Small intestine (tissue), 7 donors: ENCODE measurements around the gene VPS13D. TPM values are rescaled to one million over a fixed set of nuclear protein-coding genes. Genes with fewer than 3 reads are reported as not detected.

Experiments
- DNase-seq, 2 donors: peaks; one replicate each; pipeline versions ENCODE4 v3.0.0 to v3.0.0-alpha.2; 2013
- FAIRE-seq: peaks from 2 replicates; lab custom pipeline; 2012; peaks lifted over from hg19 to GRCh38; lab: Jason Lieb, UNC
- H3K27ac ChIP-seq, 3 donors: one replicate each; pipeline ENCODE4 v1.5.1; 2013; ENCODE audit warnings: low read length in 2 of 3, mild to moderate bottlenecking in 2 of 3, control low read depth in 1 of 3, inconsistent platforms in 1 of 3, low read depth in 1 of 3, moderate library complexity in 1 of 3
- H3K27me3 ChIP-seq, 3 donors: one replicate each; pipeline ENCODE4 v1.6.1; 2013; ENCODE audit warnings: low read length in 3 of 3, inconsistent platforms in 1 of 3; ENCODE audit not compliant: control insufficient read depth in 3 of 3, insufficient read depth in 3 of 3
- H3K36me3 ChIP-seq, 3 donors: one replicate each; pipeline ENCODE4 v1.6.1; 2013; ENCODE audit warnings: low read length in 3 of 3, inconsistent platforms in 1 of 3, low read depth in 1 of 3, mild to moderate bottlenecking in 1 of 3, moderate library complexity in 1 of 3; ENCODE audit not compliant: control insufficient read depth in 3 of 3, insufficient read depth in 2 of 3
- H3K4me1 ChIP-seq, 3 donors: one replicate each; pipeline ENCODE4 v1.6.1; 2013; ENCODE audit warnings: low read length in 2 of 3, inconsistent platforms in 1 of 3, low read depth in 1 of 3, mild to moderate bottlenecking in 1 of 3, moderate library complexity in 1 of 3; ENCODE audit not compliant: control insufficient read depth in 3 of 3, insufficient read depth in 2 of 3
- H3K4me3 ChIP-seq, 3 donors: one replicate each; pipeline ENCODE4 v1.5.1; 2013; ENCODE audit warnings: low read length in 3 of 3, control low read depth in 1 of 3, inconsistent platforms in 1 of 3, low read depth in 1 of 3, mild to moderate bottlenecking in 1 of 3, moderate library complexity in 1 of 3
- H3K9me3 ChIP-seq, 2 donors: one replicate each; pipeline ENCODE4 v1.6.1; 2013; ENCODE audit warnings: low read depth in 1 of 2, low read length in 1 of 2; ENCODE audit not compliant: control insufficient read depth in 2 of 2, insufficient read depth in 1 of 2
- WGBS, 3 donors: extraction: QIAGEN DNeasy Blood & Tissue Kit; methylation state at CpG; one replicate each; pipeline ENCODE4 v1.1.7; 2013; 5-methylcytosine and 5-hydroxymethylcytosine counted together
- polyA plus RNA-seq, 4 donors: library from polyadenylated mRNA; stranded (reverse) in 3 of 4; unstranded in 1 of 4; fragments of 200-250 nt in 3 of 4; fragments of 120-200 nt in 1 of 4; gene quantifications; one replicate each; pipeline versions ENCODE4 v1.2.1 to v1.2.3, GENCODE V29; 2013
- donor health status: healthy with polysubstance abuse.
- donor health status: control.
- donor health status: control.
- donor health status: Bipolar disorder and iron deficiency.
- donor health status: healthy.

The VPS13D gene
- polyA plus RNA-seq, 4 donors: 15.9 to 21.5 (median 17.7) TPM

DNA sequence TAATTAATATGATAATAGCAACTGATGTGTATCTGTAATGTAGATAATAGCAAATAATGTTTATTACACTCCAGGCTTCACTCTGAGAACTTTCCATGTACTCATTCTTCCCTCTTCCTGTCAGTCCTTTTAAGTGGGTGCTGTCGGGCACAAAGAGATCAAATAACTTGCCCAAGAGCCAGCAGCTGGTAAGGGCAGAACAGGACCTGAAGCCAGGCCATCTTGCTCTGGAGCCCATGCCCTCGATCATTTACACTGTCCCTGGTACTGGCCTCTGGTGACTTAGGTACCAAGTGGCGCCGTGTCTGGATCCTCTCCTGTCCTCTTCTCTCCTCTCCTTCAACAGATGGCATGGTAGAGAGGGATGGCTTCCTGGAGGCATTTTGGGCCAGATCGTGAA, 97.2 kb downstream of the VPS13D start:
- FAIRE-seq (no peak), DNase-seq (no peak)
- H3K4me1 ChIP-seq: no peaks in the 10 kb centered on the region
- H3K27me3 ChIP-seq: no peaks in the 10 kb centered on the region
- peaks cover 7 to 36% (median 18%) of the 10 kb centered on the region in 3 donors for H3K36me3 ChIP-seq
- H3K27ac ChIP-seq: no peak overlapping the region
- H3K4me3 ChIP-seq: no peak overlapping the region
- WGBS, 3 donors: 92 to 95% (median 93%) methylated on average over 5 of the region's 5 CpGs
- H3K9me3 ChIP-seq: no peaks in the 10 kb centered on the region

DNA sequence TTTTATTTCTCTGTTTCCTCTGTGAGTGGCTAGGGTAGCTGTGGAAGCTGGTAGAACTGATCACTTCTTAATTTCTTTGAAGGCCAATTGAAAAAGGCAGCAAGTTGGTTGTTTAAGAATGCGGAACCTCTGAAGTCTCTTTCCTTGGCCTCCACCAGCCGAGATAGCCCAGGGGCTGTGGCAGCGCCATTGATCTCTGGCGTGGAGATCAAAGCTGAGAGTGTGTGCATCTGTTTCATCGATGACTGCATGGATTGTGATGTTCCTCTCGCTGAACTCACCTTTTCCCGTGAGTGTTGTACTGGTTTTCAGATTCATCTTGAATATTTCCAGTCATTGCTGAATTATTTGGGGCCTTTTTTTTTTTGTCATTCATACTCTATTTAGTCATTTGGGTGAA, 97.7 kb downstream of the VPS13D start:
- H3K27me3 ChIP-seq: no peaks in the 10 kb centered on the region
- no peak overlapping the region for H3K27ac ChIP-seq
- H3K4me3 ChIP-seq: no peak overlapping the region
- no peak for DNase-seq
- H3K4me1 ChIP-seq: no peaks in the 10 kb centered on the region
- H3K36me3 ChIP-seq: peaks cover 7 to 34% (median 18%) of the 10 kb centered on the region in 3 donors
- no peak for FAIRE-seq
- no peaks in the 10 kb centered on the region for H3K9me3 ChIP-seq
- 91 to 97% (median 93%) methylated on average over 7 of the region's 7 CpGs for WGBS, 3 donors

DNA sequence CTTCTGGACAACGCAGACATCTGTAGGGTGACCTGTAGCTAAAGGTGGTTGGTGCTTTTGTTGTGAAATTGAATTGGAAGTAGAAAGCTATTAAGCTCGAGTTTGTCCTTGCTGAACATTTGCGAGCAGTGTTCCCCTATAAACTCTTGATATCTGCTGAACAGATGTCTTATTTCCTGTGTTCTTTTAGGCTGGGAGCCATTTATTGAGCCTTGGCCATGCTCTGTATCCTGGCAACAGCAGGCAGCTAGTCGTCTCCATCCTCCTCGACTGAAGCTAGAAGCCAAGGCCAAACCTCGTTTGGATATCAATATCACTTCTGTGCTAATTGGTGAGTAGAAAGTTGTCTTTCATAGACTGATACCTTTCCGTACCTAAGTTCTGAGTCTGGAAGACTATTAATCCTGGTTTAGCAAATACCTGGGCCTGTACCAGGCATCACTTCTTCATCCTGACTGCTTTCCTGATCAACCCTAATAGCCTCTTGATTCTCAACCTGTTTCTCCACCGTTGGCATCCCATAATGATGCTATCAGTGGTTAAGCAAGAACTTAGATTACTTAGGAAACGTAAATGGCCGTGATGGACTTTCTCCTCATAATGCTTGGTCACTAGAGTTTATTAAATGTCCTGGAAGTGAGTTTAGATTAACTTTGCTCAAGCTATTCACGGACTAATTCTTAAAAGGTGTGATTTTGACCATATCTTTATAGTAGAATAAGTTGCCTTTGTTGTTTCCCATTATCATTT, 103.4 kb downstream of the VPS13D start:
- H3K27me3 ChIP-seq: no peaks in the 10 kb centered on the region
- WGBS, 3 donors: 74 to 77% (median 76%) methylated on average over 11 of the region's 11 CpGs
- DNase-seq: peak in 1 of 2 donors; percentile 14
- FAIRE-seq: no peak
- H3K27ac ChIP-seq: no peak overlapping the region
- H3K9me3 ChIP-seq: no peaks in the 10 kb centered on the region
- H3K4me3 ChIP-seq: no peak overlapping the region
- H3K4me1 ChIP-seq: peaks cover 0 to 2% (median 0%) of the 10 kb centered on the region in 3 donors
- H3K36me3 ChIP-seq: peaks cover 7 to 26% (median 21%) of the 10 kb centered on the region in 3 donors

DNA sequence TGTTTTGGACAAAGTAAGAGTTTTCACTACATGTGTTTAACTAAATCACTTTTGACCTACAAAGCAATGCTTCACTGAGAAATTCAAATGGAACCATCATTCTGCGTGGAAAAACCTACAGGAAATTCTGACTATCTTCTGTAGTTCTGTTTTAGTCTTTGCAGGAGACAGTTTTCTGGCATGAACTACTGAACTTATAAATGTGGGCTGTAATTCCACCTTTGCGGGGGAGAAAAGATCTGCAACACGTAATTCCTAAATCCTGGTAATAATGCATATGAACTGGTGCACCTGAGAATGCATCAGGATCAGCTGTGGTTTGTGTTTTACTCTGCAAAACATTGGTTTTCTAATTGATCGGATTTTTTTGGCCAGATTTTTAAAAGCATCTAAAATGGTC, 106.0 kb downstream of the VPS13D start:
- Histone ChIP-seq H3K27ac (no peak overlapping the region), H3K27me3 (no peaks in the 10 kb centered on the region), H3K4me1 (peaks cover 0 to 16% (median 0%) of the 10 kb centered on the region in 3 donors), H3K4me3 (no peak overlapping the region), H3K9me3 (no peaks in the 10 kb centered on the region), H3K36me3 (peaks cover 7 to 25% (median 12%) of the 10 kb centered on the region in 3 donors)
- FAIRE-seq (no peak), DNase-seq (no peak)
- 92 to 100% (median 97%) methylated on average over 4 of the region's 4 CpGs for WGBS, 3 donors

DNA sequence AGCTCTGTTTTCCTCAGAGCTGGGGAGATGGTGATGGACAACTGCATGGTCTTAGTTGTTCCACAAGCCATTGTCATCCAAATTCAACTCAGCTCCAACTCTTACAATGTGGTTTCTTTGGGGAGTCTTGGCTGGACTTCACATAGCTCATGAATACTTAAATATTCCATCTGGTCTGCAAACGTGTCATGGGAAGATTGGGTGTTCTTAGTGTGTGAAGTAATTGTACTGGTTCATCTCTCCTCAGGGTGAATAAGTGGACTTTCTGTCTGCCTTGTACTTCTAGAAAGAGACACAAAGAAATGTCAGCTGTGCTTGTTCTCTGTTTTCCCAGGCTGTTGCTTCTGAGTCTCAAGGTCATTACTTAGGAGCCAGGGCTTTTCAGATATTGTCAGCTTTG, 106.6 kb downstream of the VPS13D start:
- Histone ChIP-seq H3K27ac (no peak overlapping the region), H3K27me3 (no peaks in the 10 kb centered on the region), H3K4me1 (peaks cover 0 to 16% (median 0%) of the 10 kb centered on the region in 3 donors), H3K36me3 (peaks cover 7 to 21% (median 12%) of the 10 kb centered on the region in 3 donors), H3K9me3 (no peaks in the 10 kb centered on the region), H3K4me3 (no peak overlapping the region)
- FAIRE-seq: no peak
- WGBS, 3 donors: 55 to 72% (median 69%) methylated on average over 1 of the region's 1 CpG
- no peak for DNase-seq

- no peak for DNase-seq
- Histone ChIP-seq H3K4me3 (no peak overlapping the region), H3K27ac (no peak overlapping the region), H3K4me1 (peaks cover 0 to 16% (median 0%) of the 10 kb centered on the region in 3 donors), H3K27me3 (no peaks in the 10 kb centered on the region), H3K9me3 (no peaks in the 10 kb centered on the region), H3K36me3 (peaks cover 13 to 29% (median 15%) of the 10 kb centered on the region in 3 donors)
- 84 to 98% (median 93%) methylated on average over 4 of the region's 4 CpGs for WGBS, 3 donors
- FAIRE-seq: no peak
These were observed 108.2 kb downstream of the VPS13D start for GRCh38 chr1:12338017-12338416.

DNA sequence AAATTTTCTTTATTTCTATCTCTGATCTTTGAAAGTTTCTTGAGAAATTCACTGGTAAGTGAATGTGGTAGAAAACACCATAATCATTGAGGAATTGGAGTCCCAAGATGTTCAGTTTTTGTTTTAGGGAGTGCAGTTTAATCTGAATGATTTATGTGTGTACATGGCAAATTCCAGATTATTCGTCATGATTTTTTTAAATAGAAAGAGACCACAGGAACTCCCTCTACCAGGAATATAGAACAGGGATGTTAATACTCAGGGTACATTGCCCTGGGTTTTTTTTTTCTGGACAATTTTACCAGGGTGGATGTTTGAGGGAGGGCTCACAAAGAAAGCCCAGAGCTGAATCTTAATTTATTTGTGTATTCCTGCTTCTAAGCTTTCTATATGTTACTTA, 109.0 kb downstream of the VPS13D start:
- Histone ChIP-seq H3K4me3 (no peak overlapping the region), H3K9me3 (no peaks in the 10 kb centered on the region), H3K27ac (no peak overlapping the region), H3K36me3 (peaks cover 13 to 25% (median 13%) of the 10 kb centered on the region in 3 donors), H3K4me1 (peaks cover 0 to 14% (median 0%) of the 10 kb centered on the region in 3 donors), H3K27me3 (no peaks in the 10 kb centered on the region)
- 75 to 92% (median 87%) methylated on average over 1 of the region's 1 CpG for WGBS, 3 donors
- FAIRE-seq: no peak
- no peak for DNase-seq

GRCh38 chr1:12339396-12339795, 109.6 kb downstream of the VPS13D start:
- DNase-seq (peak in 1 of 2 donors; percentile 29), FAIRE-seq (no peak)
- Histone ChIP-seq H3K36me3 (peaks cover 11 to 24% (median 13%) of the 10 kb centered on the region in 3 donors), H3K4me1 (peaks cover 0 to 14% (median 4%) of the 10 kb centered on the region in 3 donors), H3K27ac (peak overlapping the region in 1 of 3 donors; percentile 2), H3K27me3 (no peaks in the 10 kb centered on the region), H3K4me3 (no peak overlapping the region), H3K9me3 (no peaks in the 10 kb centered on the region)
- 46 to 60% (median 53%) methylated on average over 3 of the region's 3 CpGs for WGBS, 3 donors
